ENCODE measurements around the gene AMIGO3.
"Not testable (repeated sequence)": the region's sequence is repeated elsewhere in the genome, so short reads cannot be mapped to it uniquely, and the experiment has no call there.

The AMIGO3 gene, protein sequence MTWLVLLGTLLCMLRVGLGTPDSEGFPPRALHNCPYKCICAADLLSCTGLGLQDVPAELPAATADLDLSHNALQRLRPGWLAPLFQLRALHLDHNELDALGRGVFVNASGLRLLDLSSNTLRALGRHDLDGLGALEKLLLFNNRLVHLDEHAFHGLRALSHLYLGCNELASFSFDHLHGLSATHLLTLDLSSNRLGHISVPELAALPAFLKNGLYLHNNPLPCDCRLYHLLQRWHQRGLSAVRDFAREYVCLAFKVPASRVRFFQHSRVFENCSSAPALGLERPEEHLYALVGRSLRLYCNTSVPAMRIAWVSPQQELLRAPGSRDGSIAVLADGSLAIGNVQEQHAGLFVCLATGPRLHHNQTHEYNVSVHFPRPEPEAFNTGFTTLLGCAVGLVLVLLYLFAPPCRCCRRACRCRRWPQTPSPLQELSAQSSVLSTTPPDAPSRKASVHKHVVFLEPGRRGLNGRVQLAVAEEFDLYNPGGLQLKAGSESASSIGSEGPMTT

DNA sequence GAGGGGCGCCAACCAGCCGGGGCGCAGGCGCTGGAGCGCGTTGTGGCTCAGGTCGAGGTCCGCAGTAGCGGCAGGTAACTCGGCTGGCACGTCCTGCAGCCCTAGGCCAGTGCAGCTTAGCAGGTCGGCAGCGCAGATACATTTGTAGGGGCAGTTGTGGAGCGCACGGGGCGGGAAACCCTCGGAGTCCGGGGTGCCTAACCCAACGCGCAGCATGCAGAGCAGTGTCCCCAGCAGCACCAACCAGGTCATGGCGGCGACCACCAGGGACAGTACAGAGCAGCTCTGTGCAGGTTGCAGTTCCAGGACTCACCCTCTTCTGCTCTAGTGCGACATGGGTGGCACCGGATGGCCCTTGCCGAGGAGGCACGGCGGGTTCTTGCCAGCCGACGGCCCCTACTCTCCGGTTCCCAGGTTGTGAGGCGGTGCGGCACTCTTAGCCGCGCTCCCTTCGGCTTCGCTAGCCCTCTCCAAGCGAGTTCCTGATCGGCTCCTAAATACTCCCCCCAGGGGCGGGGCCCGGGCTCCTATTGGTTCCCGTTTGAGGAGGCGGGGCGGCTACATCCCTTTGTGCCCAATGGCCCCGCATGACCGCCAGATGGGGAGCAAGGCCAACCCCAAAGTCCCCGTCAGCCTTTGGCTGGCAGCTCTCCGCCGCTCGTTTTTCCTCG lies at the start of gene AMIGO3:
TSS of gene AMIGO3 (minus strand) at position 471 of the 671 bp plus-strand sequence. CDS start at position 252, 219 bp downstream.
- peak; percentile 80 for DNase-seq (ENCODE audit: low read depth, low spot score)
- Histone ChIP-seq H3K4me1 (ENCODE audit: control insufficient read depth, insufficient read depth, low read length) (peaks cover 9% of the 10 kb centered on the region), H3K27ac (ENCODE audit: low read length) (no peak within 1 kb of the TSS), H3K27me3 (ENCODE audit: control insufficient read depth, insufficient read depth, low read length) (no peaks in the 10 kb centered on the region), H3K9me3 (ENCODE audit: control insufficient read depth, insufficient read depth, low read length) (no peaks in the 10 kb centered on the region), H3K4me3 (ENCODE audit: low read length) (peak within 1 kb of the TSS; percentile 29; the same call in 1 of the 2 replicates), H3K36me3 (ENCODE audit: control insufficient read depth, insufficient read depth, low read length) (peaks cover 25% of the 10 kb centered on the region)
- no CpG with 5 or more reads among the region's 50 CpGs for WGBS (ENCODE audit: insufficient coverage, insufficient read length)

DNA sequence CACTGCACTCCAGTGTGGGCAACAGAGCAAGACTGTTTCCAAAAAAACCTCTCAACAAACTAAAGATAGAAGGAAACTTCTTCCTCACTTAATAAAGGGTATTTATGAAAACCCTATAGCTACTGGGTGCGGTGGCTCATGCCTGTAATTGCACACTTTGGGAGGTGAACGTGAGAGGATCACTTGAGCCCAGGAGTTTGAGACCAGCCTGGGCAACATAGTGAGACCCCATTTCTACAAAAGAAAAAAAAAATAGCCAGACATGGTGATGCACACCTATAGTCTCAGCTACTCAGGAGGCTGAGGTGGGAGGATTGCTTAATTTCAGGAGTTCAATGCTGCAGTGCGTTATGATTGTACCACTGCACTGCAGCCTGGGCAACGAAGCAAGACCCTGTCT lies 44.5 kb upstream of the AMIGO3 start:
- no peaks in the 10 kb centered on the region for H3K36me3 ChIP-seq (ENCODE audit: control insufficient read depth, insufficient read depth, low read length)

DNA sequence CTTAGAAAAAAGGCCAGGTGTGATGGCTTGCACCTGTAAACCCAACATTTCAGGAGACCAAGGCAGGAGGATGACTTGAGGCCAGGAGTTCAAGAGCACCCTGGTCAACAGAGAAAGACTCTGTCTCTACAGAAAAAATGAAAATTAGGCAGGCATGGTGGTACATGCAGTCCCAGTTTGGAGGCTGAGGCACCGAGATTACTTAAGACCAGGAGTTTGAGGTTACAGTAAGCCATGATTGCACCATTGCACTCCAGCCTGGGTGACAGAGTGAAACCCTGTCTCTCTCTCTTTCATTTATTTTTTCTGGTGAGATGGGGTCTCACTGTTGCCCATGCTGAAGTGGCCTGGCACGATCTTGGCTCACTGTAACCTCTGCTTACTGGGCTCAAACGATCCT lies 42.2 kb upstream of the AMIGO3 start:
- no peak for DNase-seq (ENCODE audit: low read depth, low spot score)
- Histone ChIP-seq H3K4me1 (ENCODE audit: control insufficient read depth, insufficient read depth, low read length) (no peaks in the 10 kb centered on the region), H3K27me3 (ENCODE audit: control insufficient read depth, insufficient read depth, low read length) (no peaks in the 10 kb centered on the region), H3K27ac (ENCODE audit: low read length) (no peak overlapping the region), H3K36me3 (ENCODE audit: control insufficient read depth, insufficient read depth, low read length) (no peaks in the 10 kb centered on the region), H3K4me3 (ENCODE audit: low read length) (no peak overlapping the region), H3K9me3 (ENCODE audit: control insufficient read depth, insufficient read depth, low read length) (no peaks in the 10 kb centered on the region)
- WGBS (ENCODE audit: insufficient coverage, insufficient read length), result no CpG with 5 or more reads among the region's 3 CpGs

More for the DNA sequence above, 44.5 kb upstream of the AMIGO3 start:
- no CpG with 5 or more reads among the region's 4 CpGs for WGBS (ENCODE audit: insufficient coverage, insufficient read length)
- no peaks in the 10 kb centered on the region; the same call in 1 of the 2 replicates for H3K4me1 ChIP-seq (ENCODE audit: control insufficient read depth, insufficient read depth, low read length)
- no peak overlapping the region for H3K4me3 ChIP-seq (ENCODE audit: low read length)
- no peak overlapping the region for H3K27ac ChIP-seq (ENCODE audit: low read length)
- no peaks in the 10 kb centered on the region for H3K27me3 ChIP-seq (ENCODE audit: control insufficient read depth, insufficient read depth, low read length)
- no peak for DNase-seq (ENCODE audit: low read depth, low spot score)
- no peaks in the 10 kb centered on the region for H3K9me3 ChIP-seq (ENCODE audit: control insufficient read depth, insufficient read depth, low read length)

DNA sequence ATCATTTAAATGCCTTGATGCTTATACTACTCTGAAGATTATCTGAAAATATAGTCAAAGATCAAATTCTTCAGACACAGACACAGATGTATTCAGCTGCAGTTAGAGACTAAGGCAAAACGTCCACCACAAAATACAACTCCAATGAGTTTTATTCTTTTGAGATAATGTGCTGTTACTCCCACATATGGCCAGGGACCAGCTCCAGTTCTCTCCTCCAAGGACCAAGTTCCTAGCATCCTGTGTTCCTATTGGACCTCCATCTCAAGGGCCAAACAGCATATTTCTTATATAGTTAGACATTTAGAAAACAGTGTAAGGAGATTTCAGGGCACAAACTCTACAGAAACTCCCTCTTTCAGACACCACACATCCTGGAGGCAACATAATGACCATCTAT lies 39.7 kb upstream of the AMIGO3 start:
- Histone ChIP-seq H3K4me1 (ENCODE audit: control insufficient read depth, insufficient read depth, low read length) (no peaks in the 10 kb centered on the region), H3K36me3 (ENCODE audit: control insufficient read depth, insufficient read depth, low read length) (no peaks in the 10 kb centered on the region), H3K9me3 (ENCODE audit: control insufficient read depth, insufficient read depth, low read length) (no peaks in the 10 kb centered on the region), H3K4me3 (ENCODE audit: low read length) (no peak overlapping the region), H3K27ac (ENCODE audit: low read length) (no peak overlapping the region), H3K27me3 (ENCODE audit: control insufficient read depth, insufficient read depth, low read length) (no peaks in the 10 kb centered on the region)
- WGBS (ENCODE audit: insufficient coverage, insufficient read length), result no CpG with 5 or more reads among the region's 1 CpG
- DNase-seq (ENCODE audit: low read depth, low spot score), result no peak

DNA sequence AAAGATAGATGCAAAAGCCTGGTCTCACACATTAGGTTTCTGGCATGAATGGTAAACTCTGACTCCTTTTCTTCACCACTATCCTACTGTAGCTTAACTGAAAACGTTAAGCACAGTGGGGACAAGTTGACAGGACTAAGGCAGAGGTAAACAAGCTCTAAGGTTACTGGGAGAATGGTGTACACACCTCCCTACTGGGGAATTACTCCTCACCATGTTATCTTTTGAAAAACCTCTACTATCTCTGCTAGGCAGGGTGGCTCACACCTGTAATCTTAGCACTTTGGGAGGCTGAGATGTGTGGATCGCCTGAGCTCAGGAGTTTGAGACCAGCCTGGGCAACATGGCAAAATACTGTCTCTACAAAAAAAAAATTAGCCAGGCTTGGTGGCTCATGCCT lies 37.7 kb upstream of the AMIGO3 start:
- Histone ChIP-seq H3K9me3 (ENCODE audit: control insufficient read depth, insufficient read depth, low read length) (no peaks in the 10 kb centered on the region), H3K36me3 (ENCODE audit: control insufficient read depth, insufficient read depth, low read length) (no peaks in the 10 kb centered on the region), H3K27me3 (ENCODE audit: control insufficient read depth, insufficient read depth, low read length) (no peaks in the 10 kb centered on the region), H3K4me3 (ENCODE audit: low read length) (no peak overlapping the region), H3K4me1 (ENCODE audit: control insufficient read depth, insufficient read depth, low read length) (no peaks in the 10 kb centered on the region), H3K27ac (ENCODE audit: low read length) (no peak overlapping the region)
- no peak for DNase-seq (ENCODE audit: low read depth, low spot score)
- WGBS (ENCODE audit: insufficient coverage, insufficient read length), result no CpG with 5 or more reads among the region's 2 CpGs

DNA sequence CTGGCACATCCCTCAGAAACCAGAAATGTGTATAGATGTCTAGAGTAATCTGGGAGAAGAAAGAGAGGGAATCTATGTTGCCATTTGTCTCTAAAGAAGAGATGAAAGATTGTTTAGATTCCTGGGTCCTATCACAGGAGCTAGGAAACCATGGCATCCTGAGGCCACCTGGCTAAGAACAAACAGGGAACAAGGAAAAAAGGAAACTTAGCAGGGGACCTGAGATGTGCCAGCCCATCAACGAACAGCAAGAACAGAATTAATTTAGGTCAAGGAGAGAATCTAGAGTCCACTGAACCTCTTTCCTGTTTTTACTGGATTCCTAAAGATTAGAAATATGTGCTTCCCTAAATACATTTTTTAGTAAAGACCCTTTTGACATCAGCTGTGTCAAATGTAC lies 36.6 kb upstream of the AMIGO3 start:
- no peaks in the 10 kb centered on the region for H3K27me3 ChIP-seq (ENCODE audit: control insufficient read depth, insufficient read depth, low read length)
- H3K27ac ChIP-seq (ENCODE audit: low read length), result no peak overlapping the region
- no CpG with 5 or more reads among the region's 1 CpG for WGBS (ENCODE audit: insufficient coverage, insufficient read length)
- H3K4me3 ChIP-seq (ENCODE audit: low read length), result no peak overlapping the region
- H3K9me3 ChIP-seq (ENCODE audit: control insufficient read depth, insufficient read depth, low read length), result no peaks in the 10 kb centered on the region
- H3K4me1 ChIP-seq (ENCODE audit: control insufficient read depth, insufficient read depth, low read length), result no peaks in the 10 kb centered on the region
- H3K36me3 ChIP-seq (ENCODE audit: control insufficient read depth, insufficient read depth, low read length), result no peaks in the 10 kb centered on the region
- DNase-seq (ENCODE audit: low read depth, low spot score), result no peak

DNA sequence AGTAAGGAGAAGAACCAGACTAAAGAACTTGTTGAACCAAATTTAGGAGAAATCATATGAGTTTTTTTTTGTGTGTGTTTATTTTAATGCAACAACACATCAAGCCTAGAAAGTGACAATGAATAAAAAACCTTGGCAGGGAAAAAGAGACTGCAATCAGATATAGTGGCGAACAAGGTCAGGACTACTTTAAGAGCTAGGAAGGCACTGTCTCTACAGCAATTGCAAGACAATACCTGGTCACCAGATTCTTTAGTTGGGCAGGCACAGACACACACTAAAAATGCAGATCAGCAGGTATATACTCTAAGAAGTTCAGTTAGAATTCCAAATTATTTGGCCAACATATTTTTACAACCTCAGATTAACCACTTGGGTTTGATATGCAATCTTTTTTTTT lies 35.1 kb upstream of the AMIGO3 start:
- Histone ChIP-seq H3K27me3 (ENCODE audit: control insufficient read depth, insufficient read depth, low read length) (no peaks in the 10 kb centered on the region), H3K4me3 (ENCODE audit: low read length) (no peak overlapping the region), H3K27ac (ENCODE audit: low read length) (no peak overlapping the region), H3K4me1 (ENCODE audit: control insufficient read depth, insufficient read depth, low read length) (no peaks in the 10 kb centered on the region), H3K36me3 (ENCODE audit: control insufficient read depth, insufficient read depth, low read length) (no peaks in the 10 kb centered on the region), H3K9me3 (ENCODE audit: control insufficient read depth, insufficient read depth, low read length) (no peaks in the 10 kb centered on the region)
- WGBS (ENCODE audit: insufficient coverage, insufficient read length), result no CpG with 5 or more reads among the region's 1 CpG
- DNase-seq (ENCODE audit: low read depth, low spot score), result no peak

DNA sequence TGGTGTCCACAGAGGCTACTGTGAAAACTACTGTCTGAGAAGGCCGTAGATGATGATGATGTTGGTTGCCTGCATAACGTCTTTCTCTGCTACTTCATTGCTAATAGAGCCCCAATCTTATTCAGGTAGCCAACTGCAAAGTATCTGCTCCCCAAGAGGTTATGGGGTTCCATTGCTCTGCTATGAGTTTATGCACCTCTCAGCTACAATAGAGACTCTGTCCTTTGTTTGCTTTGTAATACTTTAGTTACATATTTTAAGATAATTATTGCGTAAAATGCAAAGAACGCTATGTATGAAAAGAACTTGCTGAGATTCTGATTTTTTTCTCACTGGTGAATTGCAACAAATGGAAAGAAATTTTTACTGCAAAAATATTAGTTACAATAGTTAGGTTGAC lies 32.0 kb upstream of the AMIGO3 start:
- H3K4me1 ChIP-seq (ENCODE audit: control insufficient read depth, insufficient read depth, low read length), result no peaks in the 10 kb centered on the region
- no peak overlapping the region for H3K27ac ChIP-seq (ENCODE audit: low read length)
- H3K36me3 ChIP-seq (ENCODE audit: control insufficient read depth, insufficient read depth, low read length), result no peaks in the 10 kb centered on the region; the same call in 1 of the 2 replicates
- no peak for DNase-seq (ENCODE audit: low read depth, low spot score)
- H3K9me3 ChIP-seq (ENCODE audit: control insufficient read depth, insufficient read depth, low read length), result no peaks in the 10 kb centered on the region
- no CpG with 5 or more reads among the region's 4 CpGs for WGBS (ENCODE audit: insufficient coverage, insufficient read length)
- H3K27me3 ChIP-seq (ENCODE audit: control insufficient read depth, insufficient read depth, low read length), result no peaks in the 10 kb centered on the region
- H3K4me3 ChIP-seq (ENCODE audit: low read length), result no peak overlapping the region

DNA sequence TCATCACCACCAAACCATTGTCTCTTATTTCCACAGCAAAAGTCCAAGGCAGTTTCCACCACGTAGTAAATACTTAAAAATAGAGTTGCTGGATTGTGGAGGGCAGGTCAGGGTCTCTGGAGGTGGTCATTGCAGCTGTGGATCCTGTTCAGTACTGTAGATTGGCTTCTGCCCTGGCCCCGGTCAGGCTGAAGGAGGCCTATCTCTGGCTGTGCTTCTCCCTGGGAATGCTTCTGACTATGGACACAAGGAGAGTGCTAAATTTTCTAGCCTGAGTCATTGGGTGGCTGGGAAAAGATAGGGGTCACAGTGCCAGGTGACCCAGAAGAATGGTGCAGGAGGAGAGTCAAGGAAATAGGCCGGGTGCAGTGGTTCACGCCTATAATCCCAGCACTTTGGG lies 30.6 kb upstream of the AMIGO3 start:
- no peak for DNase-seq (ENCODE audit: low read depth, low spot score)
- Histone ChIP-seq H3K27ac (ENCODE audit: low read length) (no peak overlapping the region), H3K36me3 (ENCODE audit: control insufficient read depth, insufficient read depth, low read length) (no peaks in the 10 kb centered on the region; the same call in 1 of the 2 replicates), H3K4me3 (ENCODE audit: low read length) (no peak overlapping the region), H3K27me3 (ENCODE audit: control insufficient read depth, insufficient read depth, low read length) (no peaks in the 10 kb centered on the region), H3K4me1 (ENCODE audit: control insufficient read depth, insufficient read depth, low read length) (no peaks in the 10 kb centered on the region), H3K9me3 (ENCODE audit: control insufficient read depth, insufficient read depth, low read length) (no peaks in the 10 kb centered on the region)
- WGBS (ENCODE audit: insufficient coverage, insufficient read length), result no CpG with 5 or more reads among the region's 4 CpGs

DNA sequence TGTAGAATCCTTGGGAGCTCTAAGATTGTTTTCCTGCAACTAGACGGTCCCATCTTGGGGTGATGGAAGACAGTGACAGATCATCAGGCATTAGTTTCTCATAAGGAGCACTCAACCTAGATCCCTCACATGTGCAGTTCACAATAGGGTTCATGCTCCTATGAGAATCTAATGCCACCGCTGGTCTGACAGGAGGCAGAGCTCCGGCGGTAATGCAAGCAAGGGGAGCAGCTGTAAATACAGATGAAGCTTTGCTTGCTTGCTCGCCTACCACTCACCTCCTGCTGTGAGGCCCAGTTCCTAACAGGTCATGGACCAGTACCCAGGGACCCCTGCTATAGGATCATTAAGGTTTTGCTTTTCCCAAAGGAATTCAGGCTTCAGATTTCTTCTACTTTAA lies 29.4 kb upstream of the AMIGO3 start:
- H3K27me3 ChIP-seq (ENCODE audit: control insufficient read depth, insufficient read depth, low read length); H3K4me3 ChIP-seq (ENCODE audit: low read length); DNase-seq (ENCODE audit: low read depth, low spot score); H3K4me1 ChIP-seq (ENCODE audit: control insufficient read depth, insufficient read depth, low read length); H3K36me3 ChIP-seq (ENCODE audit: control insufficient read depth, insufficient read depth, low read length); H3K27ac ChIP-seq (ENCODE audit: low read length); H3K9me3 ChIP-seq (ENCODE audit: control insufficient read depth, insufficient read depth, low read length): not testable (repeated sequence)
- WGBS (ENCODE audit: insufficient coverage, insufficient read length), result no CpG with 5 or more reads among the region's 5 CpGs
